Lower leg skin (tissue), 3 donors: ENCODE data around the gene GNB1L.

Source experiments
- CTCF ChIP-seq, 3 donors: fragments of 450-650 bp; IDR thresholded peaks; one replicate each; pipeline ENCODE4 v1.5.1; 2016; ENCODE audit warnings: antibody characterized with exemption in 3 of 3, mild to moderate bottlenecking in 3 of 3, moderate library complexity in 2 of 3
- POLR2A ChIP-seq, 2 donors: fragments of 450-650 bp; IDR thresholded peaks; one replicate each; pipeline ENCODE4 v1.6.1; 2016 to 2017; ENCODE audit warnings: antibody characterized with exemption in 2 of 2, mild to moderate bottlenecking in 1 of 2, moderate library complexity in 1 of 2

- TF ChIP-seq CTCF (IDR thresholded peaks at IDR 0.05) (no peak), POLR2A (IDR thresholded peaks at IDR 0.05) (no peak)
These were observed 15.0 kb upstream of the GNB1L start for GRCh38 chr22:19869497-19870152.
